Esophagus muscularis mucosa (tissue), 4 donors: Measurements from ENCODE around the gene BDNF. TPM values are rescaled to one million over a fixed set of nuclear protein-coding genes. Genes with fewer than 3 reads are reported as not detected.

ENCODE experiments used
- DNase-seq: peaks from one replicate; pipeline ENCODE4 v3.0.0-alpha.2; 2017; ENCODE audit errors: extremely low spot score
- H3K27ac ChIP-seq, 4 donors: fragments of 200-600 bp; sonication (generic); replicated peaks in 1 of 4; 1 replicate in 3 of 4; 2 replicates in 1 of 4; pipeline ENCODE4 v1.5.1; 2016 to 2019; ENCODE audit warnings: mild to moderate bottlenecking in 1 of 4
- H3K27me3 ChIP-seq, 4 donors: fragments of 200-600 bp; sonication (generic); one replicate each; pipeline versions ENCODE4 v1.5.1 to v1.6.0; 2016 to 2019
- H3K36me3 ChIP-seq, 4 donors: fragments of 200-600 bp; sonication (generic); one replicate each; pipeline ENCODE4 v1.5.1; 2016 to 2019
- H3K4me1 ChIP-seq, 4 donors: fragments of 200-600 bp; sonication (generic); one replicate each; pipeline ENCODE4 v1.5.1; 2016 to 2019
- H3K4me3 ChIP-seq, 4 donors: fragments of 200-600 bp; sonication (generic); 1 replicate in 2 of 4; 2 replicates in 2 of 4; pipeline ENCODE4 v1.5.1; 2016 to 2019; ENCODE audit warnings: mild to moderate bottlenecking in 4 of 4, moderate library complexity in 1 of 4
- H3K9me3 ChIP-seq, 4 donors: fragments of 200-600 bp; sonication (generic); 1 replicate in 3 of 4; 2 replicates in 1 of 4; pipeline ENCODE4 v1.5.1; 2016 to 2019
- EP300 ChIP-seq: sonication (generic); formaldehyde crosslinking; IDR thresholded peaks from one replicate; pipeline ENCODE4 v1.6.1; 2017; ENCODE audit warnings: antibody characterized with exemption
- POLR2A ChIP-seq: fragments of 450-650 bp; IDR thresholded peaks from one replicate; pipeline ENCODE4 v1.6.1; 2017; ENCODE audit warnings: antibody characterized with exemption, moderate library complexity, mild to moderate bottlenecking, low read depth
- POLR2AphosphoS5 ChIP-seq, 2 donors: sonication (generic); formaldehyde crosslinking; IDR thresholded peaks; one replicate each; pipeline ENCODE4 v1.6.1; 2017; ENCODE audit warnings: antibody characterized with exemption in 2 of 2
- WGBS: methylation state at CpG from one replicate; pipeline ENCODE4 v1.1.5; 2018; 5-methylcytosine and 5-hydroxymethylcytosine counted together
- intact Hi-C: fragments of 100-400 bp; cut with DNase I; formaldehyde crosslinking; loops from one replicate; pipeline ENCODE4 v1.15.1; 2023
- total RNA-seq, 4 donors: library from RNA; depleted of rRNA; stranded (reverse); fragments of >200 nt; gene quantifications; one replicate each; pipeline versions ENCODE4 v1.1.0 to v1.2.1, GENCODE V29; 2016
- TF ChIP-seq, protein P1 (sequence below), 3 experiments: fragments of 200-600 bp in 2 of 3; fragments of 450-650 bp in 1 of 3; sonication (generic) in 2 of 3; IDR thresholded peaks; one replicate each; pipeline ENCODE4 v1.5.1; 2017 to 2019; ENCODE audit warnings: antibody characterized with exemption in 3 of 3, mild to moderate bottlenecking in 2 of 3, moderate library complexity in 1 of 3

The BDNF gene
- total RNA-seq, 4 donors from 2014 or later = 0.17 to 0.23 (median 0.19) TPM; not detected in 1

DNA sequence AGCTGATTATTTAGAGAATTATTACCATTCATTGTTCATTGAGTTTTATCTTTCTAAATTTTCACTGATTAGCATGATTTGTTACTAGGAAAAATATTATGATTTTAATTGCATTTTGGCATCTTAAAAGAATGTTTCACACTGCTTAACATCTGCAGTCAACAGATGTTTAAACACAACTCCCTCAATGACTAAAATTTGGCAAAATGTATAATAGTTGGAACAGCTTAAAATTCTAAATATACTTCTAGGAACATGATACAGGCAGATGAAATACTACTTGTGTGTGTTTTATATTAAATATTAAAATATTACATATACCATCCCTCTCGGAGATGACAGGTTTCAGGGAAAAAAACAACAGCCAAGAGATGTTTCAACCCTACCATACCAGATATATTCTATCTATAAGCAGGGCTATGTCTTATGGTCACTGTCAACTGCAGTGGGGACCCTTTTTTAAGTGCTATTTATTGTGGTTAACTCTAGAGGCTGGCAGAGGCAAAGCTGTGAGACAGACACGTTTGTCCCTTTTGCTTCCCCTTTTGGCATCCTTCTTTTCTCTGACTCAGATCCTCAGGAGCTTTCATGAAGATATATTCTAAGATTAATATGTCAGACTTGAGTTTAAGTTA is 81.9 kb downstream of the BDNF start:
- no peak for DNase-seq
- 45% methylated on average over 2 of the region's 2 CpGs for WGBS

DNA sequence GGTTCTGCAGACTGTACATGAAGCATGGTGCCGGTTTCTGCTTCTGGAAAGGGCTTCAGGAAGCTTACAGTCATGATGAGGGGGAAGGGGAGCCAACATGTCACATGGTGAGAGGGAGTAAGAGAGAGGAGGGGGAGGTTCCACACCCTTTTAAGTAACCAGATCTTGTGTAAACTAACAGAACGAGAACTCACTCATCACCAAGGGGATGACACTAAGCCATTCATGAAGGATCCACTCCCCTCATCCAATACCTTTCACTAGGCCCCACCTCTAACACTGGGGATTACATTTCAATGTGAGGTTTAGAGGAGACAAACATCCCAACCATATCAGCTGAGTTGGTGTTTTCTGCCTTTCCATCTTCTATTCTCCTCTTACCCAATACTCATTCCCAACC is 83.5 kb downstream of the BDNF start:
- intact Hi-C loops = no loop called here
- WGBS = 40% methylated on average over 2 of the region's 2 CpGs
- H3K9me3 ChIP-seq = no peaks in the 10 kb centered on the region
- DNase-seq = no peak
- no peaks in the 10 kb centered on the region for H3K36me3 ChIP-seq
- H3K27me3 ChIP-seq = no peaks in the 10 kb centered on the region
- H3K4me3 ChIP-seq = no peak overlapping the region
- H3K27ac ChIP-seq = no peak overlapping the region
- no peak for TF ChIP-seq POLR2AphosphoS5 (IDR thresholded peaks at IDR 0.05)
- no peak for TF ChIP-seq EP300
- no peak for TF ChIP-seq POLR2A
- TF ChIP-seq, protein P1, sequence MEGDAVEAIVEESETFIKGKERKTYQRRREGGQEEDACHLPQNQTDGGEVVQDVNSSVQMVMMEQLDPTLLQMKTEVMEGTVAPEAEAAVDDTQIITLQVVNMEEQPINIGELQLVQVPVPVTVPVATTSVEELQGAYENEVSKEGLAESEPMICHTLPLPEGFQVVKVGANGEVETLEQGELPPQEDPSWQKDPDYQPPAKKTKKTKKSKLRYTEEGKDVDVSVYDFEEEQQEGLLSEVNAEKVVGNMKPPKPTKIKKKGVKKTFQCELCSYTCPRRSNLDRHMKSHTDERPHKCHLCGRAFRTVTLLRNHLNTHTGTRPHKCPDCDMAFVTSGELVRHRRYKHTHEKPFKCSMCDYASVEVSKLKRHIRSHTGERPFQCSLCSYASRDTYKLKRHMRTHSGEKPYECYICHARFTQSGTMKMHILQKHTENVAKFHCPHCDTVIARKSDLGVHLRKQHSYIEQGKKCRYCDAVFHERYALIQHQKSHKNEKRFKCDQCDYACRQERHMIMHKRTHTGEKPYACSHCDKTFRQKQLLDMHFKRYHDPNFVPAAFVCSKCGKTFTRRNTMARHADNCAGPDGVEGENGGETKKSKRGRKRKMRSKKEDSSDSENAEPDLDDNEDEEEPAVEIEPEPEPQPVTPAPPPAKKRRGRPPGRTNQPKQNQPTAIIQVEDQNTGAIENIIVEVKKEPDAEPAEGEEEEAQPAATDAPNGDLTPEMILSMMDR (IDR thresholded peaks at IDR 0.05) = no peak
- peaks cover 4 to 8% (median 5%) of the 10 kb centered on the region in 4 donors for H3K4me1 ChIP-seq

More for the DNA sequence above, 81.9 kb downstream of the BDNF start:
- H3K4me1 ChIP-seq = peaks cover 2 to 9% (median 3%) of the 10 kb centered on the region in 4 donors
- no peaks in the 10 kb centered on the region for H3K27me3 ChIP-seq
- no peak overlapping the region for H3K4me3 ChIP-seq
- no peaks in the 10 kb centered on the region for H3K9me3 ChIP-seq
- intact Hi-C loops = no loop called here
- no peak overlapping the region for H3K27ac ChIP-seq
- H3K36me3 ChIP-seq = no peaks in the 10 kb centered on the region
- no peak for TF ChIP-seq POLR2AphosphoS5 (IDR thresholded peaks at IDR 0.05)

DNA sequence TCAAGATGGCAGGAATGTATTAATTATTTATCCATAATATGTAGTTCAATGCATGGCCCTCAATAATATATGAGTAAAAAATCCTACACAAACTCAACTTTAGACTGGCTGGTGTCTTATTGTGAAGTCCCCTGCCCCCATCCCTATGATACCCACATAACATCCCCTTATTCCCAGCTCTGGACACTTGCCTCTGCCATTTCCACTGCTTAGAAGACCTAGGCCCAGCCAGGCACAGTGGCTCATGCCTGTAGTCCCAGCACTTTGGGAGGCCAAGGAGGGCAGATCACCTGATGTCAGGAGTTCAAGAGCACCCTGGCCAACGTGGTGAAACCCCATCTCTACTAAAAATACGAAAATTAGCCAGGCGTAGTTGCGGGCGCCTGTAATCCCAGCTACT is 84.4 kb downstream of the BDNF start:
- no peaks in the 10 kb centered on the region for H3K9me3 ChIP-seq
- intact Hi-C loops = no loop called here
- no peak overlapping the region for H3K27ac ChIP-seq
- TF ChIP-seq POLR2A (no peak), EP300 (no peak), POLR2AphosphoS5 (IDR thresholded peaks at IDR 0.05) (no peak)
- TF ChIP-seq, protein P1 (IDR thresholded peaks at IDR 0.05) = no peak
- WGBS = 94% methylated on average over 5 of the region's 5 CpGs
- no peak for DNase-seq
- no peaks in the 10 kb centered on the region for H3K36me3 ChIP-seq
- H3K4me1 ChIP-seq = peaks cover 0 to 8% (median 3%) of the 10 kb centered on the region in 4 donors
- no peak overlapping the region for H3K4me3 ChIP-seq
- H3K27me3 ChIP-seq = no peaks in the 10 kb centered on the region

DNA sequence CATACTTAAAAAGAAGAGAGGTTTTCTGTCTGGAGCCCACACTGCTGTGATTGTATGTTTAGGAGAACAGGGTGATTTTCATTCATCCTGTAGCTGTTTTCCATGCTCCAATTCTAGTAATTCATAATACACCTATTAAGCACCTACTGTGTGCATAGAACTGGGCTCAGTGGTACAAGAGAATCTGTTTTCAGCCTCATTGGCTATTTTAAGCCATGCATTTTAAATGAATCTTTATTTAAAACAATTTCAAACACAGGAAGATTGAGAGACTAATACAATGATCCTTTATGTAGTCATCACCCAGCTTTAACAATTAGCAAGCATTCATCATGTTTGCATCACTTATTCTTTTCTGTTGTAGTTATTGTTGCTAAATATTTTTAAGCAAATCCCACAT is 86.2 kb downstream of the BDNF start:
- intact Hi-C loops = no loop called here

More for the DNA sequence above, 86.2 kb downstream of the BDNF start:
- no peaks in the 10 kb centered on the region for H3K27me3 ChIP-seq
- no peak overlapping the region for H3K27ac ChIP-seq
- TF ChIP-seq POLR2A (no peak), POLR2AphosphoS5 (IDR thresholded peaks at IDR 0.05) (no peak), EP300 (no peak)
- TF ChIP-seq, protein P1 (IDR thresholded peaks at IDR 0.05) = no peak
- H3K4me3 ChIP-seq = no peak overlapping the region
- no peaks in the 10 kb centered on the region for H3K9me3 ChIP-seq
- no peak for DNase-seq
- peaks cover 0 to 8% (median 3%) of the 10 kb centered on the region in 4 donors for H3K4me1 ChIP-seq
- no peaks in the 10 kb centered on the region for H3K36me3 ChIP-seq
